ENCODE results near the gene EXOSC7. TPM values are rescaled to one million over a fixed set of nuclear protein-coding genes. Genes with fewer than 3 reads are reported as not detected.

The EXOSC7 gene
- total RNA-seq (32.8 TPM), polyA plus RNA-seq (10 to 100 TPM; 42.5 to 51.7 (median 43.7) TPM)

- peaks cover 2% of the 10 kb centered on the region for H3K36me3 ChIP-seq (ENCODE audit: control insufficient read depth, insufficient read depth, low read length)
- peak within 1 kb of the TSS; percentile 90 for H3K4me3 ChIP-seq (ENCODE audit: low read depth, low read length)
- Mint-ChIP-seq H3K9me3 (peaks cover 0 to 1% (median 0%) of the 10 kb centered on the region in 7 donors), H3K27me3 (no peaks in the 10 kb centered on the region), H3K27ac (peak within 1 kb of the TSS; percentile 94 to 98 (median 96)), H3K4me1 (peaks cover 25 to 77% (median 57%) of the 10 kb centered on the region in 4 donors), H3K4me3 (peak within 1 kb of the TSS; percentile 95 to 97 (median 96)), H3K36me3 (no peaks in the 10 kb centered on the region)
- no peaks in the 10 kb centered on the region for H3K9me3 ChIP-seq (ENCODE audit: control insufficient read depth in 2 of 2, low read length in 2 of 2)
- ATAC-seq (ENCODE audit: low read depth in 2 of 2) = peak; percentile 95 to 96
- peak; percentile 86 to 93 (median 88) for DNase-seq
- peaks cover 28% of the 10 kb centered on the region for H3K4me1 ChIP-seq (ENCODE audit: control insufficient read depth, insufficient read depth, low read length, poor library complexity, severe bottlenecking)
- H3K27me3 ChIP-seq (ENCODE audit: control insufficient read depth, insufficient read depth, low read length) = no peaks in the 10 kb centered on the region
- peak within 1 kb of the TSS; percentile 75 for H3K27ac ChIP-seq (ENCODE audit: insufficient read depth, low read length, poor library complexity, severe bottlenecking)
Measured at GRCh38 chr3:44976002-44976815, at the start of gene EXOSC7, which contains the start of gene ZDHHC3. TSS of gene EXOSC7 (plus strand) at chr3:44976244. CDS start at chr3:44976278, 34 bp downstream. TSS of gene ZDHHC3 (minus strand) at chr3:44976174. CDS start at chr3:44959436, 16,738 bp downstream.

- no peaks in the 10 kb centered on the region for H3K9me3 Mint-ChIP-seq
- H3K4me3 Mint-ChIP-seq = no peak overlapping the region
- Histone ChIP-seq H3K27me3 (ENCODE audit: control insufficient read depth, insufficient read depth, low read length) (no peaks in the 10 kb centered on the region), H3K9me3 (ENCODE audit: control insufficient read depth in 2 of 2, low read length in 2 of 2) (no peaks in the 10 kb centered on the region), H3K4me3 (ENCODE audit: low read depth, low read length) (no peak overlapping the region), H3K4me1 (ENCODE audit: control insufficient read depth, insufficient read depth, low read length, poor library complexity, severe bottlenecking) (no peaks in the 10 kb centered on the region), H3K27ac (ENCODE audit: insufficient read depth, low read length, poor library complexity, severe bottlenecking) (no peak overlapping the region), H3K36me3 (ENCODE audit: control insufficient read depth, insufficient read depth, low read length) (peaks cover 54% of the 10 kb centered on the region)
- H3K27ac Mint-ChIP-seq = no peak overlapping the region
- DNase-seq = no peak
- H3K36me3 Mint-ChIP-seq = peaks cover 42% of the 10 kb centered on the region
- no peaks in the 10 kb centered on the region for H3K4me1 Mint-ChIP-seq
- no peak for ATAC-seq (ENCODE audit: low read depth in 2 of 2)
- H3K27me3 Mint-ChIP-seq = no peaks in the 10 kb centered on the region
Measured at GRCh38 chr3:44926921-44927320, 49.1 kb upstream of the EXOSC7 start.

GRCh38 chr3:44927371-44927770 is 48.7 kb upstream of the EXOSC7 start:
- no peak overlapping the region for H3K4me3 ChIP-seq (ENCODE audit: low read depth, low read length)
- ATAC-seq (ENCODE audit: low read depth in 2 of 2) (no peak), DNase-seq (no peak)
- Mint-ChIP-seq H3K4me1 (no peaks in the 10 kb centered on the region), H3K9me3 (no peaks in the 10 kb centered on the region), H3K36me3 (peaks cover 42% of the 10 kb centered on the region), H3K27me3 (no peaks in the 10 kb centered on the region), H3K27ac (no peak overlapping the region), H3K4me3 (no peak overlapping the region)
- no peaks in the 10 kb centered on the region for H3K4me1 ChIP-seq (ENCODE audit: control insufficient read depth, insufficient read depth, low read length, poor library complexity, severe bottlenecking)
- peaks cover 53% of the 10 kb centered on the region for H3K36me3 ChIP-seq (ENCODE audit: control insufficient read depth, insufficient read depth, low read length)
- no peaks in the 10 kb centered on the region for H3K9me3 ChIP-seq (ENCODE audit: control insufficient read depth in 2 of 2, low read length in 2 of 2)
- no peak overlapping the region for H3K27ac ChIP-seq (ENCODE audit: insufficient read depth, low read length, poor library complexity, severe bottlenecking)
- no peaks in the 10 kb centered on the region for H3K27me3 ChIP-seq (ENCODE audit: control insufficient read depth, insufficient read depth, low read length)

- Mint-ChIP-seq H3K4me1 (peaks cover 0 to 5% (median 0%) of the 10 kb centered on the region in 4 donors), H3K9me3 (no peaks in the 10 kb centered on the region), H3K36me3 (peaks cover 38% of the 10 kb centered on the region), H3K27ac (peak overlapping the region in 1 of 3 donors; percentile 31), H3K4me3 (no peak overlapping the region), H3K27me3 (no peaks in the 10 kb centered on the region)
- Histone ChIP-seq H3K27me3 (ENCODE audit: control insufficient read depth, insufficient read depth, low read length) (no peaks in the 10 kb centered on the region), H3K4me1 (ENCODE audit: control insufficient read depth, insufficient read depth, low read length, poor library complexity, severe bottlenecking) (no peaks in the 10 kb centered on the region), H3K36me3 (ENCODE audit: control insufficient read depth, insufficient read depth, low read length) (peaks cover 67% of the 10 kb centered on the region), H3K4me3 (ENCODE audit: low read depth, low read length) (no peak overlapping the region), H3K9me3 (ENCODE audit: control insufficient read depth in 2 of 2, low read length in 2 of 2) (no peaks in the 10 kb centered on the region), H3K27ac (ENCODE audit: insufficient read depth, low read length, poor library complexity, severe bottlenecking) (no peak overlapping the region)
- ATAC-seq (ENCODE audit: low read depth in 2 of 2) (no peak), DNase-seq (no peak)
Measured at GRCh38 chr3:44929782-44930181, 46.3 kb upstream of the EXOSC7 start.

- H3K9me3 ChIP-seq (ENCODE audit: control insufficient read depth in 2 of 2, low read length in 2 of 2) = no peaks in the 10 kb centered on the region
- no peak overlapping the region for H3K27ac ChIP-seq (ENCODE audit: insufficient read depth, low read length, poor library complexity, severe bottlenecking)
- no peaks in the 10 kb centered on the region for H3K27me3 ChIP-seq (ENCODE audit: control insufficient read depth, insufficient read depth, low read length)
- Mint-ChIP-seq H3K9me3 (no peaks in the 10 kb centered on the region), H3K4me3 (no peak overlapping the region), H3K4me1 (peaks cover 4 to 8% (median 5%) of the 10 kb centered on the region in 4 donors), H3K27me3 (no peaks in the 10 kb centered on the region), H3K27ac (peak overlapping the region in 1 of 3 donors; percentile 52), H3K36me3 (peaks cover 35% of the 10 kb centered on the region)
- DNase-seq (no peak), ATAC-seq (ENCODE audit: low read depth in 2 of 2) (no peak)
- H3K4me1 ChIP-seq (ENCODE audit: control insufficient read depth, insufficient read depth, low read length, poor library complexity, severe bottlenecking) = no peaks in the 10 kb centered on the region
- H3K36me3 ChIP-seq (ENCODE audit: control insufficient read depth, insufficient read depth, low read length) = peaks cover 61% of the 10 kb centered on the region
- H3K4me3 ChIP-seq (ENCODE audit: low read depth, low read length) = no peak overlapping the region
Measured at GRCh38 chr3:44930911-44931310, 45.1 kb upstream of the EXOSC7 start.

- Mint-ChIP-seq H3K27ac (no peak overlapping the region), H3K36me3 (peaks cover 35% of the 10 kb centered on the region)
Measured at GRCh38 chr3:44931791-44932190, 44.3 kb upstream of the EXOSC7 start.

GRCh38 chr3:44932271-44932670 is 43.8 kb upstream of the EXOSC7 start:
- Mint-ChIP-seq H3K27ac (no peak overlapping the region), H3K36me3 (peaks cover 33% of the 10 kb centered on the region)
- no peak for ATAC-seq (ENCODE audit: low read depth in 2 of 2)

More at GRCh38 chr3:44931791-44932190, 44.3 kb upstream of the EXOSC7 start:
- Histone ChIP-seq H3K9me3 (ENCODE audit: control insufficient read depth in 2 of 2, low read length in 2 of 2) (no peaks in the 10 kb centered on the region), H3K36me3 (ENCODE audit: control insufficient read depth, insufficient read depth, low read length) (peaks cover 52% of the 10 kb centered on the region), H3K4me3 (ENCODE audit: low read depth, low read length) (no peak overlapping the region), H3K27me3 (ENCODE audit: control insufficient read depth, insufficient read depth, low read length) (no peaks in the 10 kb centered on the region), H3K4me1 (ENCODE audit: control insufficient read depth, insufficient read depth, low read length, poor library complexity, severe bottlenecking) (no peaks in the 10 kb centered on the region), H3K27ac (ENCODE audit: insufficient read depth, low read length, poor library complexity, severe bottlenecking) (no peak overlapping the region)
- H3K4me1 Mint-ChIP-seq = peaks cover 11 to 16% (median 13%) of the 10 kb centered on the region in 4 donors
- DNase-seq = no peak
- no peak for ATAC-seq (ENCODE audit: low read depth in 2 of 2)
- H3K4me3 Mint-ChIP-seq = no peak overlapping the region
- H3K27me3 Mint-ChIP-seq = no peaks in the 10 kb centered on the region
- no peaks in the 10 kb centered on the region for H3K9me3 Mint-ChIP-seq

More at GRCh38 chr3:44932271-44932670, 43.8 kb upstream of the EXOSC7 start:
- H3K9me3 ChIP-seq (ENCODE audit: control insufficient read depth in 2 of 2, low read length in 2 of 2) = no peaks in the 10 kb centered on the region
- DNase-seq = no peak
- H3K27me3 ChIP-seq (ENCODE audit: control insufficient read depth, insufficient read depth, low read length) = no peaks in the 10 kb centered on the region
- H3K4me3 Mint-ChIP-seq = no peak overlapping the region
- peaks cover 51% of the 10 kb centered on the region for H3K36me3 ChIP-seq (ENCODE audit: control insufficient read depth, insufficient read depth, low read length)
- no peak overlapping the region for H3K27ac ChIP-seq (ENCODE audit: insufficient read depth, low read length, poor library complexity, severe bottlenecking)
- no peaks in the 10 kb centered on the region for H3K27me3 Mint-ChIP-seq
- no peaks in the 10 kb centered on the region for H3K4me1 ChIP-seq (ENCODE audit: control insufficient read depth, insufficient read depth, low read length, poor library complexity, severe bottlenecking)
- H3K4me3 ChIP-seq (ENCODE audit: low read depth, low read length) = no peak overlapping the region
- peaks cover 11 to 16% (median 13%) of the 10 kb centered on the region in 4 donors for H3K4me1 Mint-ChIP-seq
- no peaks in the 10 kb centered on the region for H3K9me3 Mint-ChIP-seq

Data from CD4-positive, CD25-positive, alpha-beta regulatory T cell (primary cell).